Activated T-cell treated with anti-CD3 and anti-CD28 coated beads, Interleukin-2, amount 50 U/mL, for 72 hours (primary cell): Measurements from ENCODE around the gene TBC1D2B. TPM values are rescaled to one million over a fixed set of nuclear protein-coding genes. Genes with fewer than 3 reads are reported as not detected.

Experiments used
- total RNA-seq, 2 donors: library from RNA; stranded (reverse); gene quantifications; one replicate each; pipeline ENCODE4 v1.2.3, GENCODE V29; 2022

Gene TBC1D2B
- total RNA-seq, 2 donors from 2014 or later = 67.8 to 75.0 TPM

Other genes with a start within 250 kb of the TBC1D2B start
- gene SH2D7, start 14.8 kb upstream of the TBC1D2B start, total RNA-seq = not detected
- gene CIB2, start 53.7 kb upstream of the TBC1D2B start, total RNA-seq = 1 to 10 TPM; 3.2 to 3.8 TPM
- gene IDH3A, start 71.7 kb upstream of the TBC1D2B start, total RNA-seq = 10 to 100 TPM; 83.6 to 92.7 TPM
- gene ACSBG1, start 156.9 kb upstream of the TBC1D2B start, total RNA-seq = under 1 TPM in 1 of 2 donors, not detected in 1; 0.32 TPM
- 10 to 100 TPM; 30.7 to 36.4 TPM for gene DNAJA4, start 186.9 kb upstream of the TBC1D2B start, total RNA-seq
- gene SKIC8, start 221.9 kb upstream of the TBC1D2B start, total RNA-seq = 10 to 100 TPM; 31.0 to 31.3 TPM